ENCODE data around the gene SIGLEC10. TPM values are rescaled to one million over a fixed set of nuclear protein-coding genes. Genes with fewer than 3 reads are reported as not detected.

Gene SIGLEC10
- total RNA-seq, 1 experiment from 2014 or later: not detected

DNA sequence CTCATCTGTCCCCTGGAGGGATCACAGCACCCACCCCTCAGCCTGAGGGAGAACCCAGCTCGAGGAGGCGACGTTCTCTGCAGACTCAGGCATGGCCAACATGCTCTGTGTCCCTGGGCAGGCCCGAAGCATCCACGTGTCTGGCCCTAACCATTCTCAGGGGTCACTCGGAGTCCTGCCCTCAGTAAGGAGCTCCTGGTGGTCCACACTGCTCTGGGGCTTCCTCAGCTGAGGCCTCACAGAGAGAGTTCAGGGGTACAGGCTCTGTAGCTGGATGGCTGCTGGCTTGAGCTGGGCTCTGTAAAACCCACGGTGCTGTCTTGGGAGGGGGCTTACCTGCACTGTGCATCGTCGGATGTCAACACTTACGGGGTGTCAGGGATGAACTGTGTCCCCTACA lies 45.2 kb upstream of the SIGLEC10 start:
- Mint-ChIP-seq H3K4me3 (ENCODE audit: unreplicated experiment) (no peak overlapping the region), H3K9me3 (ENCODE audit: unreplicated experiment) (no peaks in the 10 kb centered on the region), H3K36me3 (ENCODE audit: insufficient read depth, unreplicated experiment) (no peaks in the 10 kb centered on the region), H3K4me1 (ENCODE audit: low read depth, unreplicated experiment) (no peaks in the 10 kb centered on the region), H3K27ac (ENCODE audit: unreplicated experiment) (no peak overlapping the region), H3K27me3 (ENCODE audit: insufficient read depth, unreplicated experiment) (peaks cover 14% of the 10 kb centered on the region)
- no peaks in the 10 kb centered on the region for H3K27me3 ChIP-seq (replicated peaks; ENCODE audit: control insufficient read depth, insufficient read depth, low read length)
- no peaks in the 10 kb centered on the region for H3K36me3 ChIP-seq (ENCODE audit: control insufficient read depth, insufficient read depth, low read length)
- H3K4me3 ChIP-seq (ENCODE audit: low read depth, low read length): no peak overlapping the region
- POLR2A ChIA-PET: no interaction called here
- intact Hi-C loops (cut with micrococcal nuclease; ENCODE audit: unreplicated experiment): no loop called here
- BruUV-seq (replicated peaks): no TSS peak
- no peak for TF ChIP-seq CTCF (IDR thresholded peaks at IDR 0.05; ENCODE audit: insufficient read depth in 1 of 2, low read depth in 1 of 2, low read length in 1 of 2, severe bottlenecking in 1 of 2, unreplicated experiment in 1 of 2)
- DNase-seq: no peak
- CTCF ChIA-PET: no interaction called here
- H3K9me3 ChIP-seq: 0 out of 2 replicates have a peak, but pooled peaks cover 2% of the 10 kb centered on the region
- H3K4me1 ChIP-seq: no peaks in the 10 kb centered on the region

- Mint-ChIP-seq H3K27me3 (ENCODE audit: insufficient read depth, unreplicated experiment) (peaks cover 14% of the 10 kb centered on the region), H3K4me3 (ENCODE audit: unreplicated experiment) (no peak overlapping the region), H3K27ac (ENCODE audit: unreplicated experiment) (no peak overlapping the region), H3K36me3 (ENCODE audit: insufficient read depth, unreplicated experiment) (no peaks in the 10 kb centered on the region), H3K9me3 (ENCODE audit: unreplicated experiment) (no peaks in the 10 kb centered on the region), H3K4me1 (ENCODE audit: low read depth, unreplicated experiment) (no peaks in the 10 kb centered on the region)
- Histone ChIP-seq H3K27me3 (replicated peaks; ENCODE audit: control insufficient read depth, insufficient read depth, low read length) (no peaks in the 10 kb centered on the region), H3K36me3 (ENCODE audit: control insufficient read depth, insufficient read depth, low read length) (no peaks in the 10 kb centered on the region), H3K4me1 (no peaks in the 10 kb centered on the region), H3K9me3 (0 out of 2 replicates have a peak, but pooled peaks cover 2% of the 10 kb centered on the region), H3K4me3 (ENCODE audit: low read depth, low read length) (no peak overlapping the region)
- no peak for TF ChIP-seq CTCF (IDR thresholded peaks at IDR 0.05; ENCODE audit: insufficient read depth in 1 of 2, low read depth in 1 of 2, low read length in 1 of 2, severe bottlenecking in 1 of 2, unreplicated experiment in 1 of 2)
- no peak for DNase-seq
- no TSS peak for BruUV-seq (replicated peaks)
- ChIA-PET CTCF (no interaction called here), POLR2A (no interaction called here)
- intact Hi-C loops (cut with micrococcal nuclease; ENCODE audit: unreplicated experiment): no loop called here
Observed at GRCh38 chr19:51462276-51462675, 44.8 kb upstream of the SIGLEC10 start.

- Mint-ChIP-seq H3K4me3 (ENCODE audit: unreplicated experiment) (no peak overlapping the region), H3K36me3 (ENCODE audit: insufficient read depth, unreplicated experiment) (no peaks in the 10 kb centered on the region), H3K27me3 (ENCODE audit: insufficient read depth, unreplicated experiment) (peaks cover 15% of the 10 kb centered on the region), H3K4me1 (ENCODE audit: low read depth, unreplicated experiment) (no peaks in the 10 kb centered on the region), H3K9me3 (ENCODE audit: unreplicated experiment) (no peaks in the 10 kb centered on the region), H3K27ac (ENCODE audit: unreplicated experiment) (no peak overlapping the region)
- no peak for DNase-seq
- H3K36me3 ChIP-seq (ENCODE audit: control insufficient read depth, insufficient read depth, low read length): no peaks in the 10 kb centered on the region
- no peaks in the 10 kb centered on the region for H3K27me3 ChIP-seq (replicated peaks; ENCODE audit: control insufficient read depth, insufficient read depth, low read length)
- H3K4me1 ChIP-seq: no peaks in the 10 kb centered on the region
- intact Hi-C loops (cut with micrococcal nuclease; ENCODE audit: unreplicated experiment): no loop called here
- 0 out of 2 replicates have a peak, but pooled peaks cover 2% of the 10 kb centered on the region for H3K9me3 ChIP-seq
- CTCF ChIA-PET: interaction anchor here (0.7 kb wide), 1 partner anchor 10 kb away, joined by 5 read pairs; no protein-coding TSS in a partner anchor
- TF ChIP-seq CTCF (IDR thresholded peaks at IDR 0.05; ENCODE audit: insufficient read depth in 1 of 2, low read depth in 1 of 2, low read length in 1 of 2, severe bottlenecking in 1 of 2, unreplicated experiment in 1 of 2): no peak
- POLR2A ChIA-PET: no interaction called here
- BruUV-seq (replicated peaks): no TSS peak
- no peak overlapping the region for H3K4me3 ChIP-seq (ENCODE audit: low read depth, low read length)
Observed at GRCh38 chr19:51461723-51462161, 44.3 kb upstream of the SIGLEC10 start.
